Measurements from ENCODE around the gene SLC2A1. TPM values are rescaled to one million over a fixed set of nuclear protein-coding genes. Genes with fewer than 3 reads are reported as not detected.
A peak's percentile ranks its signal among the peaks of the same experiment; 100 is the strongest.

Gene SLC2A1
- total RNA-seq, 1 donor from 2014 or later, result 506 TPM

DNA sequence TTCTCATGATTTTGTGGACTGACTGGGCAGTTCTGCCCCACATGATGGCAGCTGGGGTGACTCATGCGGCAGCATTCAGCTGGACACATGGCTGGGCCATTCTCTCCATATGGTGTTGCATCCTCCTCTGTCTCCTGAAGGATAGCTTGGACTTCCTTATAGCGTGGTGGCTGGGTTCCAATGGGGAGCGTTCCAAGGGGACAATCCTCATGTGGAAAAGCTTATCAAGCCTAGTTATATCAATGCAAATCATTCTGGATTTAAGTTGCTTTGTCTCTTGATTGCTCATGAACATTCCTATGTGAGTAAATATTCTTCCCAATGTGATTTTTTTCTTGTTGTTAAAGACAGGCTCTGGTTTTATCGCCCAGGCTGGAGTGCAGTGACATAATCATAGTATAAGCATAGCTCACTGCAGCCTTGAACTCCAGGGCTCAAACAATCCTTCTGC, 13.2 kb upstream of the SLC2A1 start:
- Histone ChIP-seq H3K27ac (ENCODE audit: low read depth, low read length) (peak overlapping the region; percentile 43), H3K36me3 (ENCODE audit: insufficient read depth, low read length) (no peaks in the 10 kb centered on the region), H3K4me3 (ENCODE audit: insufficient read depth, low read depth, low read length) (no peak overlapping the region), H3K4me1 (ENCODE audit: insufficient read depth, low read length) (peaks cover 17% of the 10 kb centered on the region), H4K20me1 (ENCODE audit: insufficient read depth, low read length) (no peaks in the 10 kb centered on the region), H3K4me2 (ENCODE audit: low read length) (peak overlapping the region; percentile 13), H2AFZ (ENCODE audit: low read depth, low read length) (no peak overlapping the region), H3K9me3 (ENCODE audit: insufficient read depth, low read depth, low read length) (no peaks in the 10 kb centered on the region), H3K9ac (ENCODE audit: low read length) (no peak overlapping the region), H3K27me3 (ENCODE audit: insufficient read depth, low read length) (no peaks in the 10 kb centered on the region), H3K79me2 (ENCODE audit: insufficient read depth, low read length) (no peaks in the 10 kb centered on the region)
- no peaks in the 10 kb centered on the region for H3K9me3 Mint-ChIP-seq (ENCODE audit: unreplicated experiment)
- FAIRE-seq (no peak), DNase-seq (ENCODE audit: low read depth) (peak; percentile 89)
- H3K36me3 Mint-ChIP-seq (ENCODE audit: low read depth, unreplicated experiment), result peaks cover 16% of the 10 kb centered on the region
- H3K4me3 Mint-ChIP-seq (ENCODE audit: unreplicated experiment), result no peak overlapping the region
- peaks cover 22% of the 10 kb centered on the region for H3K4me1 Mint-ChIP-seq (ENCODE audit: low read depth, unreplicated experiment)
- H3K27ac Mint-ChIP-seq (ENCODE audit: unreplicated experiment), result no peak overlapping the region
- H3K27me3 Mint-ChIP-seq (ENCODE audit: low read depth, unreplicated experiment), result no peaks in the 10 kb centered on the region
- TF ChIP-seq, protein P1, sequence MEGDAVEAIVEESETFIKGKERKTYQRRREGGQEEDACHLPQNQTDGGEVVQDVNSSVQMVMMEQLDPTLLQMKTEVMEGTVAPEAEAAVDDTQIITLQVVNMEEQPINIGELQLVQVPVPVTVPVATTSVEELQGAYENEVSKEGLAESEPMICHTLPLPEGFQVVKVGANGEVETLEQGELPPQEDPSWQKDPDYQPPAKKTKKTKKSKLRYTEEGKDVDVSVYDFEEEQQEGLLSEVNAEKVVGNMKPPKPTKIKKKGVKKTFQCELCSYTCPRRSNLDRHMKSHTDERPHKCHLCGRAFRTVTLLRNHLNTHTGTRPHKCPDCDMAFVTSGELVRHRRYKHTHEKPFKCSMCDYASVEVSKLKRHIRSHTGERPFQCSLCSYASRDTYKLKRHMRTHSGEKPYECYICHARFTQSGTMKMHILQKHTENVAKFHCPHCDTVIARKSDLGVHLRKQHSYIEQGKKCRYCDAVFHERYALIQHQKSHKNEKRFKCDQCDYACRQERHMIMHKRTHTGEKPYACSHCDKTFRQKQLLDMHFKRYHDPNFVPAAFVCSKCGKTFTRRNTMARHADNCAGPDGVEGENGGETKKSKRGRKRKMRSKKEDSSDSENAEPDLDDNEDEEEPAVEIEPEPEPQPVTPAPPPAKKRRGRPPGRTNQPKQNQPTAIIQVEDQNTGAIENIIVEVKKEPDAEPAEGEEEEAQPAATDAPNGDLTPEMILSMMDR (IDR thresholded peaks at IDR 0.05; ENCODE audit: insufficient read depth, low read depth, low read length), result no peak
- no peak for TF ChIP-seq EZH2 (IDR thresholded peaks at IDR 0.05; ENCODE audit: insufficient read depth, low read length)

DNA sequence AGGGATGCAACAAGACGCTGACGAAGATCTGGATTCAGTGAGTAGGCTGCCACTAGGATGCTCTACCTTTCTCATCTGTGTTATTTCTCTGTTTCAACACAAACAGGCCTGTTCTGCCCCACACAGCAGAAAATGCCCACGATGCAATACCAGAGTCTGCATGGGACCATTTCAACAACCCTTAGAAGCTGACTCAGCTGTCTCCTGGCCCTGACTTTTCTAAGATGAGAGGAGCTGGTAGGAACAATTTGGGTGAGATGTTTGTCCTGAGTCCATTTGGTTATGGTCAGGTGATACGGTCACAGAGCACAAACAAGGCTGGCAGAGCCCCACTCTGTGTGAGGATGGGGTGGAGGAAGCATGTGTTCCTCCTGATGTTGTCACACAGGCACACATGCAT, 11.5 kb upstream of the SLC2A1 start:
- H3K27ac ChIP-seq (ENCODE audit: low read depth, low read length), result no peak overlapping the region
- Mint-ChIP-seq H3K4me3 (ENCODE audit: unreplicated experiment) (no peak overlapping the region), H3K4me1 (ENCODE audit: low read depth, unreplicated experiment) (peaks cover 23% of the 10 kb centered on the region), H3K27ac (ENCODE audit: unreplicated experiment) (peak overlapping the region; percentile 79), H3K36me3 (ENCODE audit: low read depth, unreplicated experiment) (peaks cover 13% of the 10 kb centered on the region), H3K9me3 (ENCODE audit: unreplicated experiment) (no peaks in the 10 kb centered on the region), H3K27me3 (ENCODE audit: low read depth, unreplicated experiment) (no peaks in the 10 kb centered on the region)
- DNase-seq (ENCODE audit: low read depth), result no peak
- H2AFZ ChIP-seq (ENCODE audit: low read depth, low read length), result no peak overlapping the region
- H3K27me3 ChIP-seq (ENCODE audit: insufficient read depth, low read length), result no peaks in the 10 kb centered on the region
- no peaks in the 10 kb centered on the region for H3K9me3 ChIP-seq (ENCODE audit: insufficient read depth, low read depth, low read length)
- no peaks in the 10 kb centered on the region for H3K79me2 ChIP-seq (ENCODE audit: insufficient read depth, low read length)
- H3K4me3 ChIP-seq (ENCODE audit: insufficient read depth, low read depth, low read length), result no peak overlapping the region
- TF ChIP-seq, protein P1 (IDR thresholded peaks at IDR 0.05; ENCODE audit: insufficient read depth, low read depth, low read length), result no peak
- TF ChIP-seq EZH2 (IDR thresholded peaks at IDR 0.05; ENCODE audit: insufficient read depth, low read length), result no peak
- H3K4me1 ChIP-seq (ENCODE audit: insufficient read depth, low read length), result peaks cover 23% of the 10 kb centered on the region
- H3K9ac ChIP-seq (ENCODE audit: low read length), result no peak overlapping the region
- H4K20me1 ChIP-seq (ENCODE audit: insufficient read depth, low read length), result no peaks in the 10 kb centered on the region
- H3K4me2 ChIP-seq (ENCODE audit: low read length), result no peak overlapping the region
- FAIRE-seq, result no peak
- H3K36me3 ChIP-seq (ENCODE audit: insufficient read depth, low read length), result no peaks in the 10 kb centered on the region

DNA sequence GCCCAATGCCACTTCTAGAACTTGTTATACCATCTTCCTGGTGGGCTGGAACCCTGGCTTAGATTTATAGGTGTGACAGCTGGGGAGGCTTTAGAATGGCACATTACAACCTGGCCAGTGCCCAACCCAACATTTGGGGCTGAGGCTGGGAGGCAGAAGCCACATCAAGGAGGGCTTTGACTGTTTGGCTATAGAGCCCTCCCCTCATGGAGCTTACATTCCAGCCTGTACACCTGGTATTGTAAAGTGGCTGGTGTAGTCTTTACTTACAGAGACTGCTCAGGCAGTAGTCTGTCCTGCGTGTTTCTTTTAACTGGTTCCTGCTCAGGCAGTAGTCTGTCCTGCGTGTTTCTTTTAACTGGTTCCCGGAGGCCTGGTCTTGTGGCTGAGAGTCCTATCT, 10.0 kb upstream of the SLC2A1 start:
- H3K9ac ChIP-seq (ENCODE audit: low read length), result no peak overlapping the region
- no peaks in the 10 kb centered on the region for H4K20me1 ChIP-seq (ENCODE audit: insufficient read depth, low read length)
- FAIRE-seq, result no peak
- Mint-ChIP-seq H3K4me1 (ENCODE audit: low read depth, unreplicated experiment) (peaks cover 25% of the 10 kb centered on the region), H3K36me3 (ENCODE audit: low read depth, unreplicated experiment) (peaks cover 8% of the 10 kb centered on the region), H3K9me3 (ENCODE audit: unreplicated experiment) (no peaks in the 10 kb centered on the region), H3K27me3 (ENCODE audit: low read depth, unreplicated experiment) (no peaks in the 10 kb centered on the region), H3K4me3 (ENCODE audit: unreplicated experiment) (no peak overlapping the region), H3K27ac (ENCODE audit: unreplicated experiment) (peak overlapping the region; percentile 72)
- no peaks in the 10 kb centered on the region for H3K36me3 ChIP-seq (ENCODE audit: insufficient read depth, low read length)
- H3K27me3 ChIP-seq (ENCODE audit: insufficient read depth, low read length), result no peaks in the 10 kb centered on the region
- H3K79me2 ChIP-seq (ENCODE audit: insufficient read depth, low read length), result no peaks in the 10 kb centered on the region
- H3K9me3 ChIP-seq (ENCODE audit: insufficient read depth, low read depth, low read length), result no peaks in the 10 kb centered on the region
- TF ChIP-seq, protein P1 (IDR thresholded peaks at IDR 0.05; ENCODE audit: insufficient read depth, low read depth, low read length), result no peak
- TF ChIP-seq EZH2 (IDR thresholded peaks at IDR 0.05; ENCODE audit: insufficient read depth, low read length), result no peak
- no peak overlapping the region for H2AFZ ChIP-seq (ENCODE audit: low read depth, low read length)
- DNase-seq (ENCODE audit: low read depth), result no peak
- peaks cover 29% of the 10 kb centered on the region for H3K4me1 ChIP-seq (ENCODE audit: insufficient read depth, low read length)
- no peak overlapping the region for H3K27ac ChIP-seq (ENCODE audit: low read depth, low read length)
- H3K4me3 ChIP-seq (ENCODE audit: insufficient read depth, low read depth, low read length), result no peak overlapping the region
- H3K4me2 ChIP-seq (ENCODE audit: low read length), result no peak overlapping the region
